GM20431 (cell line): ENCODE results near the gene LMTK2.

Source experiments
- in situ Hi-C: fragments of 300-500 bp; cut with MseI, MboI; formaldehyde crosslinking; loops from one replicate; pipeline ENCODE4 v1.15.0; 2020; ENCODE audit warnings: low sequenced_read_pairs; ENCODE audit not compliant: unreplicated experiment

LMTK2 gene

GRCh38 chr7:98135984-98136383, 29.3 kb downstream of the LMTK2 start:
- in situ Hi-C loops, result no loop called here

DNA sequence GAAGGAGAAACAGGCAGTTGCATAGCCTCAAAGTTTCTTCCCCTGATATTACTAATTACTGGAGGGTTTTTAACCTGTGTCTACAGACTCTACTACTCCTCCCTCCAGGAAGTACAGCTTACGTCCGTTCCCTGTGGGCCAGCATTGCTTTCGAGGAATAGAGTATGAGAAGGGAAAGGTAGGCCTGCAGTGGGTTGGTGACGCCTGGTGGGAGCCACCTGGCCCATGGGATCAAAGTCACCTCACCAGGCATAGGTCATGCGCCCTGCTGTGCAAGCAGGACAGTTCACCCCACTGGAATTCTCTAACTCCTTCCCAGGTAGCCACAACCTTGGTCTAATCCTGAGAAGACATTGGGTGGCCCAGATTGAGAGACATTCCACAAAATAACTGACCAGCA, 29.8 kb downstream of the LMTK2 start:
- in situ Hi-C loops, result no loop called here

GRCh38 chr7:98137134-98137825, 30.6 kb downstream of the LMTK2 start:
- in situ Hi-C loops, result no loop called here

GRCh38 chr7:98137826-98138151, 31.1 kb downstream of the LMTK2 start:
- in situ Hi-C loops, result no loop called here

GRCh38 chr7:98138672-98139071, 32.0 kb downstream of the LMTK2 start:
- in situ Hi-C loops, result no loop called here

DNA sequence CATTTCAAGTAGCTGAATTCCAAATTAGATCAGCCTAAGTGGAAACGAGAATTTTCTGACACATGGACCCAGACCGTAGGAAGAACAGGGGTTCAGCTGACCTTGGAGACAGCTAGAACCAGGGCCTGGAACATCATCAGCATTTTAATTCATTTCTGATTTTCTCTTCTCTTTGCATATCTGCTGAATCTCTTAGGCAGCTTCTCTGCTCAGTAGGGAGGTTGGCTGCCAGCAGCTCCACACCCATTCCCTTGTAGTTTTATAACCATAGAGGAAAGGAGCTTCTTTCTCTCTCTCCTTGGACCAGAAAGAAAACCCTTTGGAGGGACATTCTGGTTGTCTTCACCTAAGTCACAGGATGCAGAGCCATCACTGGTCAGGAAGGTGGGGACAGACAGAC, 36.0 kb downstream of the LMTK2 start:
- in situ Hi-C loops, result no loop called here

GRCh38 chr7:98148607-98149006, 41.9 kb downstream of the LMTK2 start:
- in situ Hi-C loops, result no loop called here

DNA sequence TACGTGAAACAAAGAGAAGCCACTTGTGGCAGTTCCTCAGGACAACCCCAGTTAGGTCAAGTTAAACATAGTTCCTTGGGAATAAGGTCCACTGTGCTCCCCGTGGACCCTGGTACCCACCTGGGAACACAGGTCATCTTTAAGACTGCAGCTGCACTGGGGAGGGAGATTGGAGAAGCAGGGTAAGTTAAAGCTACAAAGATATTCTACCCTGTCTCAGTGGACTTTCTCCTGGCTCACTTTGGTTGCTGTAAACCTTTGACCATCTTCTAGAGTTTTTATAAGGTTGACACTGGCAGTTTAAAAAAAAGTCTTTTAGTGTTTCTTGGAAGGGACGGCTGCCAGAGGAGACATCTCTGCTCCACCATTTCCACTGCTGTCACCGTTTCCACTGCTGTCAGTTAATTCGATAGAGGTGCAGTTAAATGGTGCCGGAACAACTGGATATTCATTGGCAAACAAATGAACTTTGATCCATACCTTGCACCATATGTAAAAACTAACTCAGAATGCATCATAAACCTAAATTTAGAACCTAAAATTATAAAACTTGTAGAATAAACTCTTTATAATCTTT, 42.5 kb downstream of the LMTK2 start:
- in situ Hi-C loops, result no loop called here

- in situ Hi-C loops, result no loop called here
These were observed 45.2 kb downstream of the LMTK2 start for GRCh38 chr7:98151884-98152283.

GRCh38 chr7:98156700-98157099, 50.0 kb downstream of the LMTK2 start:
- in situ Hi-C loops, result no loop called here

- in situ Hi-C loops, result no loop called here
These were observed 51.1 kb downstream of the LMTK2 start for GRCh38 chr7:98157761-98158160.

GRCh38 chr7:98162758-98163157, 56.1 kb downstream of the LMTK2 start:
- in situ Hi-C loops, result no loop called here

GRCh38 chr7:98163269-98163668, 56.6 kb downstream of the LMTK2 start:
- in situ Hi-C loops, result no loop called here

GRCh38 chr7:98163704-98164494, 57.2 kb downstream of the LMTK2 start:
- in situ Hi-C loops, result no loop called here

DNA sequence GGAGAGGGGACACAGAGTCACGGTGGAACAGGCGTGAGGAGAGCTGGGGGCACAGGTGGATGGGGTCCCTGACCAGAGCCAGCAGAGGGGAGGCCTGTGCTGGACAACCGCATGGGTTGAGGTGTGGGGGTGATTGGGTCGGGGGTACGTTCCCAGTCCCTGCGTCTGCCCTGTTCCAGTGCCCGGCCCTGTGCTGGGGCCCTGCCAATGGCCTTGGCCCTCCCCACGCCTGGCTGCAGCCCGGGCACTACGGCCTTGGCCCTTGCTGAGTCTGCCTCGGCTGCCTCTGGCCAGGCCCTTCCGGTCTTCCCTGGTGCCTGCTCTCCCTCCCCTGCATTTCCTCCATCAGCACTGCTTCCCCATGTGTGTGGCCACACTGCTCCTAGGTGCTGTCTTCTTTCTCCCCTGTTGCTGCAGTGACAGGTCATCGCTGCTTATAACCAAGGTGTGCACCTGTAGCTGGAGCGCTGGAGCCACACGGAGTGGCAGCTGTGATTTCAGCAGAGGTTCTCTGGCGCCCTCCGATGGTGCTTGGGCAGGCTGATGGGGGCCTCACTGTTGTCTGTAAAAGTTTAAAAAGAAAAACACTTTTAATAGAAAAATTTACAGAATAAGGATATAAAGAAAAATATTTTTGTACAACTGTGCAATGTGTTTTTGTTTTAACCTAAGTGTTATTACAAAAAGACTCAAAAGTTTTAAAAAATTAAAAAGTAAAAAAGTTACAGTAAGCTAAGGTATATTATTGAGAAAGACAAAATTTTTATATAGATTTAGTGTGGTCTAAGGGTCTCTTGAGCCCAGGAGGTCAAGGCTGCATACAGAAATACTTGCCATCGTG, 59.4 kb downstream of the LMTK2 start:
- in situ Hi-C loops, result loop anchor here (5.0 kb wide), 1 partner anchor 144 kb away; no protein-coding TSS in a partner anchor

- in situ Hi-C loops, result loop anchor here (5.0 kb wide), 1 partner anchor 144 kb away; no protein-coding TSS in a partner anchor
These were observed 60.0 kb downstream of the LMTK2 start for GRCh38 chr7:98166668-98166970.

DNA sequence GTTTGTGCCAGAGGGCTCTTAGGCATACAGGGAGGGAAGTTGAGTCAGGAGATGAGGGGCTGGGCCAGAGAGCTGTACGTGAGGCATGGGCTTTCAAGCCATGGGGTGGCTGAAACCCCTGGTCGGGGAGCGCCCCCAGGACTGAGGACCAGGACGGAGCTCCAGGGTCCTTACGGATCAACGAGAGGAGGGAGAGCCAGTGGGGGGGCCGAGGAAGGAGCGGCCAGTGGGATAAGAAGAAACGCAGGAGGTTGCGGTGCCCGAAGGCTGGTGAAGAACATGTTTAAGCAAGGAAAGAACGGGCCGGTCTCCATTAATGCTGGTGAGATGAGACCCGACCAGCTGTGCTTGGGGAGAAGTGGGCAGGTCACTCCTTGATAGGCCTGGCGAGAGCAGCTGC, 61.0 kb downstream of the LMTK2 start:
- in situ Hi-C loops, result loop anchor here (5.0 kb wide), 1 partner anchor 145 kb away; no protein-coding TSS in a partner anchor

- in situ Hi-C loops, result loop anchor here (5.0 kb wide), 1 partner anchor 146 kb away; no protein-coding TSS in a partner anchor
These were observed 61.7 kb downstream of the LMTK2 start for GRCh38 chr7:98168181-98168903.

DNA sequence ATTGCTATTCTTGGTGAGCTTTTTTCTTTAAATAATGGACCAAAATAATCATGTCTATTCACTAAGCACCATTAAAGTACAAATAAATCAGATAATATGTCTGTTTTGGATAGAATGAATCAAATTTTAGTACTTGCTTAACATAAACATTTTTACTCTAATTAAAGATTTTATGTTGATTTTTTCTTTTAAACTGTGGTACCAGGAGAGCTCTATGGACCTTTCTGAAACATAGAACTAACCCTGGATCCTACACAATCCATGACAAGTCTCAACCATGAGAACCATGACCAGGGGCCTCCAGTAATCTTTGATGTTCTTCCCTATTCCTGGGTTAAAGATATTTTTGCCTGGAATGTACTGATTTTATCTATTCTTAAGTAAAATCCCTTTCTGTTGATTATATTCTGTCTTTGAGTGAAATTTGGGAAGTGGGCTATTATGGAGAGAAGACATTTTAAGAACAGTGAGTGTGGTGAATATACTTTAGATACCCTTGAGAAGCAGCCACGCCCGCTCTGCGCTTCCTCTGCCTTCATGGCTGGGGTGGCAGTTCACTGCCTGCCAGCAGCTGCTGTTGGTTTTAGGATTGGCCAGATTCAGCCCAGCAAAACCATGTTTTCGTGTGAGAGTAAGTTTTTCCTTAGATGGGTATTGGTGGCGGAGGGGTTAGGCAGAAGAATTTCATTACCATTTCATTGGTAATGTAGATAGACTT, 62.4 kb downstream of the LMTK2 start:
- in situ Hi-C loops, result loop anchor here (5.0 kb wide), 1 partner anchor 147 kb away; no protein-coding TSS in a partner anchor
